ENCODE results near the gene SPACDR.

SPACDR gene

GRCh38 chr7:100490483-100491191, 26.6 kb upstream of the SPACDR start:
- ChIA-PET POLR2A (ENCODE audit: low non-redundant PET) (no interaction called here), CTCF (interaction anchor here (0.5 kb wide), 1 partner anchor 46 kb away, joined by 3 read pairs; no protein-coding TSS in a partner anchor)
- no peak for DNase-seq (ENCODE audit: low spot score)
- peak overlapping the region; percentile 43 for H3K27ac ChIP-seq
- no peak for TF ChIP-seq CTCF (conservative IDR thresholded peaks at IDR 0.05; ENCODE audit: low read depth)

- peak; percentile 84 for DNase-seq (ENCODE audit: low spot score)
- no peak for TF ChIP-seq CTCF (conservative IDR thresholded peaks at IDR 0.05; ENCODE audit: low read depth)
- no peak overlapping the region for H3K27ac ChIP-seq
- ChIA-PET CTCF (interaction anchor here (0.5 to 0.7 kb wide), 3 partner anchors 18 to 47 kb away, joined by 3 to 5 read pairs (median 3); no protein-coding TSS in a partner anchor), POLR2A (ENCODE audit: low non-redundant PET) (no interaction called here)
These were observed 25.8 kb upstream of the SPACDR start for GRCh38 chr7:100489824-100490223.

GRCh38 chr7:100489121-100489520, 25.1 kb upstream of the SPACDR start:
- DNase-seq (ENCODE audit: low spot score), result no peak
- ChIA-PET POLR2A (ENCODE audit: low non-redundant PET) (no interaction called here), CTCF (interaction anchor here (0.6 to 0.7 kb wide), 2 partner anchors 44 to 74 kb away, joined by 3 read pairs; no protein-coding TSS in a partner anchor)
- no peak for TF ChIP-seq CTCF (conservative IDR thresholded peaks at IDR 0.05; ENCODE audit: low read depth)
- peak overlapping the region; percentile 80; the same call in 1 of the 2 replicates for H3K27ac ChIP-seq

- peak overlapping the region; percentile 80 for H3K27ac ChIP-seq
- ChIA-PET POLR2A (ENCODE audit: low non-redundant PET) (no interaction called here), CTCF (interaction anchor here (0.6 kb wide), 1 partner anchor 75 kb away, joined by 3 read pairs; no protein-coding TSS in a partner anchor)
- TF ChIP-seq CTCF (conservative IDR thresholded peaks at IDR 0.05; ENCODE audit: low read depth), result no peak
- DNase-seq (ENCODE audit: low spot score), result no peak
These were observed 24.5 kb upstream of the SPACDR start for GRCh38 chr7:100488333-100489095.

GRCh38 chr7:100486753-100487446, 22.8 kb upstream of the SPACDR start:
- POLR2A ChIA-PET (ENCODE audit: low non-redundant PET), result no interaction called here
- no peak for TF ChIP-seq CTCF (conservative IDR thresholded peaks at IDR 0.05; ENCODE audit: low read depth)
- peak overlapping the region; percentile 80 for H3K27ac ChIP-seq
- peak; percentile 40 for DNase-seq (ENCODE audit: low spot score)
- CTCF ChIA-PET, result interaction anchor here (0.6 kb wide), 1 partner anchor 18 kb away, joined by 3 read pairs; no protein-coding TSS in a partner anchor

- ChIA-PET CTCF (no interaction called here), POLR2A (ENCODE audit: low non-redundant PET) (interaction anchor here (0.6 kb wide), 1 partner anchor 404 kb away, joined by 6 read pairs; no protein-coding TSS in a partner anchor)
- DNase-seq (ENCODE audit: low spot score), result no peak
- no peak for TF ChIP-seq CTCF (conservative IDR thresholded peaks at IDR 0.05; ENCODE audit: low read depth)
- H3K27ac ChIP-seq, result peak overlapping the region; percentile 80
These were observed 22.1 kb upstream of the SPACDR start for GRCh38 chr7:100486111-100486636.
